Epithelial cell of proximal tubule (primary cell): ENCODE results near the gene CDK5. TPM values are rescaled to one million over a fixed set of nuclear protein-coding genes. Genes with fewer than 3 reads are reported as not detected.

Source experiments
- DNase-seq: peaks from one replicate; pipeline ENCODE4 v3.0.0-alpha.2; 2011; ENCODE audit warnings: low read depth
- H3K4me3 ChIP-seq: 2 replicates; pipeline ENCODE4 v1.5.1; 2011; ENCODE audit warnings: low read depth, mild to moderate bottlenecking, low read length
- total RNA-seq: library from RNA; depleted of rRNA; stranded (reverse); fragments of >200 nt; gene quantifications from 2 replicates; pipeline ENCODE4 v1.2.3, GENCODE V29; 2015
- TF ChIP-seq, protein P1 (sequence below): conservative IDR thresholded peaks from 2 replicates; pipeline ENCODE4 v1.5.1; 2012; ENCODE audit warnings: low read depth, mild to moderate bottlenecking, low read length

The CDK5 gene
- 19.3 and 21.1 TPM in 2 replicates for total RNA-seq

DNA sequence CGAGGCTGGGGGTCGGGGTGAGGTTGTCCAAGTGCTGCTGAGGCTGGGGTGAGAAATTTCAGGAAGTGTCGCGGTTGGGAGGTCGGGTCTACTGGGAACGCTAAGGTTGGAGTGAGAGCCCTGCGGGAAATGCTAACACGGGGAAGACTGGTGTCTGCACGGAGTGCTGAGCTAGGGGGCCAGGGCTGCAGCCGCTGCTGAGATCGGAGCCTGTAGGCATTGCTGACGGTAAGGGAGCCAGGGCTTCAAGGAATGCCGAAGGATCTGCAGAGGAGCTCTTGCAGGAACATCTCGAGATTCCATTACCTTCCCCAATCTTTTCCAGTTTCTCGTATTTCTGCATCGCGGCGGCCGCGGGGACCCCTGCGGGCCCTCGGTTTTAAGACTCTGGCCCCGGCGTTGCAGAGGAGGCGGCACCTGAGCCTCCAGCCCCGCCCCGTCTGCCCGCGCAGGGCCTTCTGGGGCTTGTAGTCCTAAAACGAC is at the start of gene CDK5:
TSS of gene CDK5 (minus strand) at position 392 of the 483 bp plus-strand sequence. CDS start at position 343, 49 bp downstream.
- DNase-seq, result no peak
- peak within 1 kb of the TSS; percentile 71 for H3K4me3 ChIP-seq
- TF ChIP-seq, protein P1, sequence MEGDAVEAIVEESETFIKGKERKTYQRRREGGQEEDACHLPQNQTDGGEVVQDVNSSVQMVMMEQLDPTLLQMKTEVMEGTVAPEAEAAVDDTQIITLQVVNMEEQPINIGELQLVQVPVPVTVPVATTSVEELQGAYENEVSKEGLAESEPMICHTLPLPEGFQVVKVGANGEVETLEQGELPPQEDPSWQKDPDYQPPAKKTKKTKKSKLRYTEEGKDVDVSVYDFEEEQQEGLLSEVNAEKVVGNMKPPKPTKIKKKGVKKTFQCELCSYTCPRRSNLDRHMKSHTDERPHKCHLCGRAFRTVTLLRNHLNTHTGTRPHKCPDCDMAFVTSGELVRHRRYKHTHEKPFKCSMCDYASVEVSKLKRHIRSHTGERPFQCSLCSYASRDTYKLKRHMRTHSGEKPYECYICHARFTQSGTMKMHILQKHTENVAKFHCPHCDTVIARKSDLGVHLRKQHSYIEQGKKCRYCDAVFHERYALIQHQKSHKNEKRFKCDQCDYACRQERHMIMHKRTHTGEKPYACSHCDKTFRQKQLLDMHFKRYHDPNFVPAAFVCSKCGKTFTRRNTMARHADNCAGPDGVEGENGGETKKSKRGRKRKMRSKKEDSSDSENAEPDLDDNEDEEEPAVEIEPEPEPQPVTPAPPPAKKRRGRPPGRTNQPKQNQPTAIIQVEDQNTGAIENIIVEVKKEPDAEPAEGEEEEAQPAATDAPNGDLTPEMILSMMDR, result no peak

DNA sequence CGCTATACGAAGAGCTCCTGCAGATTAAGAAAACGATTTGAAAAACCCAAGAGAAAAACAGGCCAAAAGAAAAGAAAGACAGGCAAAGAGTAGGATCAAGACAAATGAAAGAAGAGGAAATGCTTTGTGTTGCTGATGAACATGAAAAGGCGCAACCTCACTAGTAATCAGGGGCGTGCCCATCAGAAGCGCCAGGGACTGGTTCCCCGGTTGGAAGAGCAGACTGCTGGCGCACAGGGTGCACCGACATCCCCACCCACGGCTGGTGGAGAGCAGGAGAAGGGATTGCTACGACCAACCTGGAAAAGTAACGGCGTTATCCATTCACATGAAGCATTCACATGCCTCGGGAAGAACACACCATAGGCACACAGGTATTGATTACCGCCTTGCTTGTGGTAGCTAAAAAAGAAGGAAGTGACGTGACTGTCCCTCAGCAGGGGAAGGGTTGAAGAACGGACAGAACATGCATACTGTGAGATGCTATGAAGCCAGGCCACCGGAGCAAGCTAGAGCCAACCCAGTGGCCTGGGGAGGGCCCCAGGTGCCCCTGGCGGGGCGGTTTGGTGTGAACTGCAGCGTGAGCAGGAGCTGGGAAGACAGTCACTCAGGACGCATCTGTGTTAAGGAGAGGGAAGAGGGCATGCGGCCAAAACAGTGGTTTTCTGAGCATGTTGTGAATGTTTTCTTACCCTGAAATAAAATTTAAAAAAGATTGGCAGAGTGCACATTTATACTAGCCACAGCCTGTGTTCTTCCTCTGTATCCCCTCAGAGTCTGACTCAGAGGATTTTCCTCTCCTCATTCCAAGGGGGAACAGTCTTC is 46.9 kb upstream of the CDK5 start:
- TF ChIP-seq, protein P1, result no peak
- no peak for DNase-seq
- H3K4me3 ChIP-seq, result no peak overlapping the region

GRCh38 chr7:151103973-151104372 is 46.3 kb upstream of the CDK5 start:
- H3K4me3 ChIP-seq, result no peak overlapping the region
- no peak for DNase-seq
- TF ChIP-seq, protein P1, result no peak

GRCh38 chr7:151102991-151103390 is 45.3 kb upstream of the CDK5 start:
- TF ChIP-seq, protein P1, result no peak
- no peak overlapping the region for H3K4me3 ChIP-seq
- no peak for DNase-seq

GRCh38 chr7:151101621-151102396 is 44.1 kb upstream of the CDK5 start:
- no peak overlapping the region for H3K4me3 ChIP-seq
- no peak for DNase-seq
- TF ChIP-seq, protein P1, result no peak

GRCh38 chr7:151100921-151101320 is 43.2 kb upstream of the CDK5 start:
- TF ChIP-seq, protein P1, result no peak
- H3K4me3 ChIP-seq, result no peak overlapping the region
- DNase-seq, result no peak
